ENCODE data around the gene SPDEF. TPM values are rescaled to one million over a fixed set of nuclear protein-coding genes. Genes with fewer than 3 reads are reported as not detected.

The SPDEF gene
- total RNA-seq, 1 donor from 2014 or later: not detected

DNA sequence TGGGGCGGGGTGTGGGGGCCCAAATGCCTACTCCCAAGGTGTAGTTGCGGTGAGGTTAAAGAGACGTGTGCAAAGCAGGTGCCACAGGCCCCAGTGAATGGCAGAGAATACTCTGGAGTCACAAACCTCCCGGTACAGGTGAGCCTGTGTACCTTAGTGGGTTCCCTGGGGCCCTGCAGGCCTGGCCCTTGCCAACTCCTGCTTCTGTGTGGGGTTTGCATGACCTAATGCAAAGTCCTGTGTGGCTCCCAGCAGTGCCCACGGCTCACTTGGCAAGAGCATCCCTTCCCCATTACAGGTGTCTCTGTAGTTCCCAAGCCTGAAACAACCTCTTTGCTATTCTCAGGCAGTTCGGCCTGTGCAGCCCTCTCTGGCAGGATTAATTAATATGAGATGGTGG is 17.5 kb downstream of the SPDEF start:
- Histone ChIP-seq H3K4me3 (ENCODE audit: low read depth, low read length) (no peak overlapping the region), H3K36me3 (ENCODE audit: control insufficient read depth, insufficient read depth, low read length) (no peaks in the 10 kb centered on the region), H3K27me3 (ENCODE audit: control insufficient read depth, insufficient read depth, low read length) (no peaks in the 10 kb centered on the region)
- no peak for DNase-seq (ENCODE audit: low read depth)
- TF ChIP-seq CTCF (IDR thresholded peaks at IDR 0.05; ENCODE audit: insufficient read depth, low read length, poor library complexity, severe bottlenecking): no peak

GRCh38 chr6:34537922-34538550 is 18.1 kb downstream of the SPDEF start:
- TF ChIP-seq CTCF (IDR thresholded peaks at IDR 0.05; ENCODE audit: insufficient read depth, low read length, poor library complexity, severe bottlenecking): no peak
- DNase-seq (ENCODE audit: low read depth): no peak
- Histone ChIP-seq H3K27me3 (ENCODE audit: control insufficient read depth, insufficient read depth, low read length) (no peaks in the 10 kb centered on the region), H3K4me3 (ENCODE audit: low read depth, low read length) (no peak overlapping the region), H3K36me3 (ENCODE audit: control insufficient read depth, insufficient read depth, low read length) (no peaks in the 10 kb centered on the region)

GRCh38 chr6:34536959-34537848 is 18.9 kb downstream of the SPDEF start:
- Histone ChIP-seq H3K36me3 (ENCODE audit: control insufficient read depth, insufficient read depth, low read length) (no peaks in the 10 kb centered on the region), H3K27me3 (ENCODE audit: control insufficient read depth, insufficient read depth, low read length) (no peaks in the 10 kb centered on the region), H3K4me3 (ENCODE audit: low read depth, low read length) (no peak overlapping the region)
- no peak for DNase-seq (ENCODE audit: low read depth)
- no peak for TF ChIP-seq CTCF (IDR thresholded peaks at IDR 0.05; ENCODE audit: insufficient read depth, low read length, poor library complexity, severe bottlenecking)

DNA sequence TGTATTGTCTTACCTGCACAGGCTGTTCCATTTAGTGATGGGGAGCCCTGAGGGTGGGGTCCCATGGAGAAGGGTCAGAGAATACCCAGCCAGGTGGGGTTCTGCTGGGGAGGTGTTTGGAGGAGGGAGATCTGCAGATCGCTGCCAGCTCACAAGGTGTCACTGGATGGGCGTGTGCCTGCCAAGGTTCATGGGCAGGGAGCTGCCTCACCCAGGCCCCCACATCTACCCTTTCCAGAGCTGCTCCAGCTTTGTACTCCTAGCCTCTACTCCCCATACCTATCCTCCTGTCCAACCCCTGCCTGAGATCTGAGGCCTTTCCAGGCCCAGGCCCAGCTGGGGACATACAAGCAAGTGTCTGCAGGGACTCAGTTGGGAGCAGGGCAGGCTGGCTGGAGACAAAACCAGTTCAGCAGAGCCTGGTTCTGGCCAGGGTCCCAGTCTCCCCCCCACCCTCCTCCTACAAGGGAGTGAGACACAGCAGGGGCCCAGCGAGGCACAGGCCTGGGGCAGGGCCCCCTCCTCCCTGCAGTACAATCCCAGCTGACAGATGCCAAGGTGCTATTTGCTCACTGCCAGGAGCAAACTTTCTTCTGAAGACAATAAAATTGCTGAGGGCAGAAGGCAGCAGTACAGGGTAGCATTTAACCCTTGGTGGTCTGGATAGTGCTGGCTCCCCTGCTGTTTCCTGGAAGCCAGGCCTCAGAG is 19.7 kb downstream of the SPDEF start:
- no peak overlapping the region for H3K4me3 ChIP-seq (ENCODE audit: low read depth, low read length)
- H3K36me3 ChIP-seq (ENCODE audit: control insufficient read depth, insufficient read depth, low read length): no peaks in the 10 kb centered on the region
- no peak for TF ChIP-seq CTCF (IDR thresholded peaks at IDR 0.05; ENCODE audit: insufficient read depth, low read length, poor library complexity, severe bottlenecking)
- DNase-seq (ENCODE audit: low read depth): no peak
- no peaks in the 10 kb centered on the region for H3K27me3 ChIP-seq (ENCODE audit: control insufficient read depth, insufficient read depth, low read length)

DNA sequence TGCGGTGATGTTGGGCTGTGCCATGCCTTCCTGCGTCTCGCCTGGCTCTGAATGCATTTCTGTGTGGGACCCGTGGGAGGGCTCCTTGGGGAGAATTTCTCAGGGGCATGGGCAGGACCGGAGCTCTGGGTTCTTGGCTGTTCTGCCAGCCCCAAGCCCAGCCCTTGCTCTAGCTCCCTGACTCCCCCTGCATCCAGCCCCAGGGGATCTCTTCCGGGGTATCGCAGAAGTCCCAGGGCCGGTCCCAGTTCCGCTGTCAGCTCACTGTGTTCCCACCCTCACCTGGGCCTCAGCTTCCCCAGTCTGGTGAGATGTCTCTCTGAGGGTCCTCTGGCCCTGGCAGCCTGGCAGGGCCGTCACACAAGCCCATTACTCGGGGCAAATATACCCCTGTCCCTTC is 20.5 kb downstream of the SPDEF start:
- no peaks in the 10 kb centered on the region for H3K27me3 ChIP-seq (ENCODE audit: control insufficient read depth, insufficient read depth, low read length)
- no peak for TF ChIP-seq CTCF (IDR thresholded peaks at IDR 0.05; ENCODE audit: insufficient read depth, low read length, poor library complexity, severe bottlenecking)
- no peak overlapping the region for H3K4me3 ChIP-seq (ENCODE audit: low read depth, low read length)
- H3K36me3 ChIP-seq (ENCODE audit: control insufficient read depth, insufficient read depth, low read length): no peaks in the 10 kb centered on the region
- DNase-seq (ENCODE audit: low read depth): no peak
